22Rv1 (cell line): ENCODE measurements around the gene TMEM178B.
"Not testable (repeated sequence)": the region's sequence is repeated elsewhere in the genome, so short reads cannot be mapped to it uniquely, and the experiment has no call there.

Source experiments
- H3K27ac ChIP-seq: fragments of 450-650 bp; 2 replicates; pipeline ENCODE4 v1.5.1; 2017
- ZFX ChIP-seq: fragments of 450-650 bp; IDR thresholded peaks from 2 replicates; pipeline ENCODE4 v1.6.1; 2017; ENCODE audit warnings: antibody characterized with exemption, borderline replicate concordance
- TF ChIP-seq, protein P1 (sequence below): fragments of 450-650 bp; IDR thresholded peaks from 2 replicates; pipeline ENCODE4 v1.5.1; 2017; ENCODE audit warnings: mild to moderate bottlenecking

The TMEM178B gene

GRCh38 chr7:141375442-141375841 is 301.6 kb downstream of the TMEM178B start:
- TF ChIP-seq, protein P1, sequence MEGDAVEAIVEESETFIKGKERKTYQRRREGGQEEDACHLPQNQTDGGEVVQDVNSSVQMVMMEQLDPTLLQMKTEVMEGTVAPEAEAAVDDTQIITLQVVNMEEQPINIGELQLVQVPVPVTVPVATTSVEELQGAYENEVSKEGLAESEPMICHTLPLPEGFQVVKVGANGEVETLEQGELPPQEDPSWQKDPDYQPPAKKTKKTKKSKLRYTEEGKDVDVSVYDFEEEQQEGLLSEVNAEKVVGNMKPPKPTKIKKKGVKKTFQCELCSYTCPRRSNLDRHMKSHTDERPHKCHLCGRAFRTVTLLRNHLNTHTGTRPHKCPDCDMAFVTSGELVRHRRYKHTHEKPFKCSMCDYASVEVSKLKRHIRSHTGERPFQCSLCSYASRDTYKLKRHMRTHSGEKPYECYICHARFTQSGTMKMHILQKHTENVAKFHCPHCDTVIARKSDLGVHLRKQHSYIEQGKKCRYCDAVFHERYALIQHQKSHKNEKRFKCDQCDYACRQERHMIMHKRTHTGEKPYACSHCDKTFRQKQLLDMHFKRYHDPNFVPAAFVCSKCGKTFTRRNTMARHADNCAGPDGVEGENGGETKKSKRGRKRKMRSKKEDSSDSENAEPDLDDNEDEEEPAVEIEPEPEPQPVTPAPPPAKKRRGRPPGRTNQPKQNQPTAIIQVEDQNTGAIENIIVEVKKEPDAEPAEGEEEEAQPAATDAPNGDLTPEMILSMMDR, result no peak
- no peak for TF ChIP-seq ZFX
- H3K27ac ChIP-seq, result no peak overlapping the region

DNA sequence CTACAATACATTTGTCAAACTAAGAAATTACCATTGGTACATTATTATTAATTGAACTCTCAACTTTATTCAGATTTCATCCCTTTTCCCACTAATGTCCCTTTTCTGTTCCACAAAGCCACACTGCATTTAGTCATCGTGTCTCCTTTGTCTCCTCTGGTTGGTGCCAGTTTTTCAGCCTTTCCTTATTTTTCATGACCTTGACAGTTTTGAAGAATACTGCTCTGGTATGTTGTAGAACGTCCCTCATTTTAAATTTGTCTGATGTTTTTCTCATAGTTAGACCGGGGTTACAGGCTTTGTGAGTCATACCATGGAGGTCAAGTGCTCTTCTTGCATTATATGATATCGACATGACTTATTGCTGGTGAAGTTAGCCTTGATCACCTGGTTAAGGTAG is 304.0 kb downstream of the TMEM178B start:
- TF ChIP-seq ZFX, result no peak
- TF ChIP-seq, protein P1, result no peak
- H3K27ac ChIP-seq, result no peak overlapping the region

- TF ChIP-seq, protein P1, result no peak
- TF ChIP-seq ZFX, result no peak
- no peak overlapping the region for H3K27ac ChIP-seq
Measured at GRCh38 chr7:141378405-141378804, 304.5 kb downstream of the TMEM178B start.

- TF ChIP-seq ZFX, result no peak
- TF ChIP-seq, protein P1, result no peak
- no peak overlapping the region for H3K27ac ChIP-seq
Measured at GRCh38 chr7:141381794-141382427, 308.0 kb downstream of the TMEM178B start.

GRCh38 chr7:141383356-141383755 is 309.5 kb downstream of the TMEM178B start:
- H3K27ac ChIP-seq, result not testable (repeated sequence)

GRCh38 chr7:141386881-141387280 is 313.0 kb downstream of the TMEM178B start:
- no peak for TF ChIP-seq ZFX
- TF ChIP-seq, protein P1, result no peak
- H3K27ac ChIP-seq, result no peak overlapping the region

- no peak for TF ChIP-seq ZFX
- TF ChIP-seq, protein P1, result no peak
Measured at GRCh38 chr7:141387521-141388217, 313.8 kb downstream of the TMEM178B start.

More at GRCh38 chr7:141387521-141388217, 313.8 kb downstream of the TMEM178B start:
- H3K27ac ChIP-seq, result no peak overlapping the region
